Thoracic aorta (tissue), 2 donors: Measurements from ENCODE around the gene LDLRAD4. TPM values are rescaled to one million over a fixed set of nuclear protein-coding genes. Genes with fewer than 3 reads are reported as not detected.
A peak's percentile ranks its signal among the peaks of the same experiment; 100 is the strongest.
"Not testable (repeated sequence)": the region's sequence is repeated elsewhere in the genome, so short reads cannot be mapped to it uniquely, and the experiment has no call there.

Experiments
- ATAC-seq: fragments of 150-250 bp; one replicate; pipeline ENCODE4 v1.8.0; 2017; ENCODE audit warnings: low read depth; ENCODE audit not compliant: insufficient number of reproducible peaks, low FRiP score
- DNase-seq: peaks from one replicate; pipeline ENCODE4 v3.0.0-alpha.2; 2020; ENCODE audit warnings: low spot score
- H3K27ac ChIP-seq, 2 donors: fragments of 200-600 bp; sonication (generic); 1 replicate in 1 of 2; 2 replicates in 1 of 2; pipeline ENCODE4 v1.5.1; 2016; ENCODE audit warnings: mild to moderate bottlenecking in 2 of 2, moderate library complexity in 2 of 2
- H3K27me3 ChIP-seq: fragments of 200-600 bp; sonication (generic); replicated peaks from 2 replicates; pipeline ENCODE4 v1.6.0; 2016; ENCODE audit warnings: mild to moderate bottlenecking; ENCODE audit not compliant: insufficient read depth
- H3K36me3 ChIP-seq: fragments of 200-600 bp; sonication (generic); one replicate; pipeline ENCODE4 v1.5.1; 2016
- H3K4me1 ChIP-seq, 2 donors: fragments of 200-600 bp; sonication (generic); 1 replicate in 1 of 2; 2 replicates in 1 of 2; pipeline versions ENCODE4 v1.5.1 to v1.6.0; 2016; ENCODE audit warnings: low read depth in 2 of 2, mild to moderate bottlenecking in 1 of 2; ENCODE audit not compliant: control insufficient read depth in 1 of 2
- H3K4me3 ChIP-seq: fragments of 200-600 bp; sonication (generic); 2 replicates; pipeline ENCODE4 v1.5.1; 2016; ENCODE audit warnings: mild to moderate bottlenecking
- H3K9me3 ChIP-seq: fragments of 200-600 bp; sonication (generic); 2 replicates; pipeline ENCODE4 v1.5.1; 2016
- CTCF ChIP-seq: fragments of 200-600 bp; sonication (generic); IDR thresholded peaks from one replicate; pipeline ENCODE4 v1.5.1; 2019; ENCODE audit warnings: antibody characterized with exemption
- total RNA-seq, 2 donors: library from RNA; depleted of rRNA; stranded (reverse); fragments of >200 nt; gene quantifications; one replicate each; pipeline versions ENCODE4 v1.1.0 to v1.2.3, GENCODE V29; 2016

Gene LDLRAD4
- total RNA-seq, 2 donors from 2014 or later = 98.4 to 135 TPM

GRCh38 chr18:13684546-13684945 is 466.0 kb downstream of the LDLRAD4 start:
- Histone ChIP-seq H3K27ac (no peak overlapping the region), H3K36me3 (no peaks in the 10 kb centered on the region), H3K4me1 (peaks cover 6 to 19% of the 10 kb centered on the region in 2 donors), H3K27me3 (no peaks in the 10 kb centered on the region), H3K4me3 (no peak overlapping the region), H3K9me3 (no peaks in the 10 kb centered on the region)
- TF ChIP-seq CTCF = no peak
- ATAC-seq (no peak), DNase-seq (no peak)

- ATAC-seq = no peak
Measured at GRCh38 chr18:13688191-13689136, 469.9 kb downstream of the LDLRAD4 start.

DNA sequence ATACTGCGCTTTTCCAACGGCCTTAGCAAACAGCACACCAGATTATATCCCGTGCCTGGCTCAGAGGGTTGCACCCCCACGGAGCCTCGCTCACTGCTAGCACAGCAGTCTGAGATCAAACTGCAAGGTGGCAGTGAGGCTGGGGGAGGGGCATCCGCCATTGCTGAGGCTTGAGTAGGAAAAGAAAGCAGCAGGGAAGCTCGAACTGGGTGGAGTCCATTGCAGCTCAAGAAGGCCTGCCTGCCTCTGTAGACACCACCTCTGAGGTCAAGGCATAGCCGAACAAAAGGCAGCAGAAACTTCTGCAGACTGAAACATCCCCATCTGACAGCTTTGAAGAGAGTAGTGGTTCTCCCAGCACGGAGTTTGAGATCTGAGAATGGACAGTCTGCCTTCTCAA is 471.5 kb downstream of the LDLRAD4 start:
- H3K9me3 ChIP-seq, H3K4me3 ChIP-seq, H3K27ac ChIP-seq, H3K27me3 ChIP-seq, H3K4me1 ChIP-seq, DNase-seq, H3K36me3 ChIP-seq, ATAC-seq: not testable (repeated sequence)

More at GRCh38 chr18:13688191-13689136, 469.9 kb downstream of the LDLRAD4 start:
- Histone ChIP-seq H3K4me1 (peaks cover 0 to 7% of the 10 kb centered on the region in 2 donors), H3K36me3 (no peaks in the 10 kb centered on the region), H3K9me3 (no peaks in the 10 kb centered on the region), H3K27ac (peak overlapping the region in 1 of 2 donors; percentile 48), H3K4me3 (peak overlapping the region; percentile 20), H3K27me3 (no peaks in the 10 kb centered on the region)
- DNase-seq = no peak
- TF ChIP-seq CTCF = no peak

DNA sequence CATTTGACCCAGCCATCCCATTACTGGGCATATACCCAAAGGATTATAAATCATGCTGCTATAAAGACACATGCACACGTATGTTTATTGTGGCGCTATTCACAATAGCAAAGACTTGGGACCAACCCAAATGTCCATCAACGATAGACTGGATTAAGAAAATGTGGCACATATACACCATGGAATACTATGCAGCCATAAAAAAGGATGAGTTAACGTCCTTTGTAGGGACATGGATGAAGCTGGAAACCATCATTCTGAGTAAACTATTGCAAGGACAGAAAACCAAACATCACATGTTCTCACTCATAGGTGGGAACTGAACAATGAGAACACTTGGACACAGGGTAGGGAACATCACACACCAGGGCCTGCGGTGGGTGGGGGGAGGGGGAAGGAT is 476.8 kb downstream of the LDLRAD4 start:
- H3K9me3 ChIP-seq, H3K36me3 ChIP-seq, ATAC-seq, H3K4me1 ChIP-seq, DNase-seq, H3K27me3 ChIP-seq, H3K27ac ChIP-seq, H3K4me3 ChIP-seq: not testable (repeated sequence)

GRCh38 chr18:13696961-13697360 is 478.4 kb downstream of the LDLRAD4 start:
- Histone ChIP-seq H3K9me3 (no peaks in the 10 kb centered on the region), H3K27me3 (no peaks in the 10 kb centered on the region), H3K4me1 (no peaks in the 10 kb centered on the region), H3K27ac (no peak overlapping the region), H3K36me3 (no peaks in the 10 kb centered on the region), H3K4me3 (no peak overlapping the region)
- ATAC-seq = no peak
- no peak for TF ChIP-seq CTCF
- DNase-seq = no peak

GRCh38 chr18:13700153-13700552 is 481.6 kb downstream of the LDLRAD4 start:
- no peak overlapping the region for H3K4me3 ChIP-seq
- no peak for ATAC-seq
- DNase-seq = no peak
- no peaks in the 10 kb centered on the region for H3K36me3 ChIP-seq
- TF ChIP-seq CTCF = no peak
- H3K9me3 ChIP-seq = no peaks in the 10 kb centered on the region
- no peak overlapping the region for H3K27ac ChIP-seq
- no peaks in the 10 kb centered on the region for H3K4me1 ChIP-seq
- H3K27me3 ChIP-seq = no peaks in the 10 kb centered on the region

Other genes starting within 250 kb of the LDLRAD4 start
- gene CEP192, start 227.4 kb upstream of the LDLRAD4 start, total RNA-seq = 10 to 100 TPM; 20.1 to 27.2 TPM